Breast epithelium (tissue), 3 donors: Measurements from ENCODE around the gene VAPA.

Experiments
- CTCF ChIP-seq, 3 donors: fragments of 450-650 bp; IDR thresholded peaks; one replicate each; pipeline ENCODE4 v1.5.1; 2016 to 2017; ENCODE audit warnings: antibody characterized with exemption in 3 of 3, mild to moderate bottlenecking in 3 of 3, moderate library complexity in 3 of 3
- POLR2A ChIP-seq: fragments of 450-650 bp; IDR thresholded peaks from one replicate; pipeline ENCODE4 v1.6.1; 2016; ENCODE audit warnings: antibody characterized with exemption, mild to moderate bottlenecking, moderate library complexity

GRCh38 chr18:9933865-9934264, 20.0 kb downstream of the VAPA start:
- TF ChIP-seq POLR2A (no peak), CTCF (IDR thresholded peaks at IDR 0.05) (no peak)
